GM12878 (cell line): Measurements from ENCODE around the gene OR2T27.

ENCODE experiments used
- MEF2B ChIP-seq: fragments of 450-650 bp; IDR thresholded peaks from 2 replicates; pipeline ENCODE4 v1.6.1; 2018; ENCODE audit warnings: mild to moderate bottlenecking, moderate library complexity; ENCODE audit not compliant: partially characterized antibody, poor library complexity, severe bottlenecking
- SMC3 ChIP-seq: IDR thresholded peaks from 2 replicates; pipeline ENCODE4 v1.6.1; 2011; ENCODE audit warnings: low read length, improper control_type of control experiment, borderline replicate concordance
- ZBED1 ChIP-seq: IDR thresholded peaks from 2 replicates; pipeline ENCODE4 v1.6.1; 2016; ENCODE audit warnings: borderline replicate concordance
- ZNF274 ChIP-seq: IDR thresholded peaks from one replicate; pipeline ENCODE4 v1.8.0; 2011; ENCODE audit not compliant: insufficient read length, insufficient read depth

GRCh38 chr1:248691567-248692155, 36.3 kb upstream of the OR2T27 start:
- TF ChIP-seq MEF2B (no peak), ZBED1 (no peak), ZNF274 (no peak), SMC3 (no peak)
